Measurements from ENCODE around the gene DLGAP4. TPM values are rescaled to one million over a fixed set of nuclear protein-coding genes. Genes with fewer than 3 reads are reported as not detected.

DLGAP4 gene
- polyA plus RNA-seq, 1 donor (not counting 4 experiments of a cell fraction or from before 2014, with no cell fraction given), result 9.6 TPM

DNA sequence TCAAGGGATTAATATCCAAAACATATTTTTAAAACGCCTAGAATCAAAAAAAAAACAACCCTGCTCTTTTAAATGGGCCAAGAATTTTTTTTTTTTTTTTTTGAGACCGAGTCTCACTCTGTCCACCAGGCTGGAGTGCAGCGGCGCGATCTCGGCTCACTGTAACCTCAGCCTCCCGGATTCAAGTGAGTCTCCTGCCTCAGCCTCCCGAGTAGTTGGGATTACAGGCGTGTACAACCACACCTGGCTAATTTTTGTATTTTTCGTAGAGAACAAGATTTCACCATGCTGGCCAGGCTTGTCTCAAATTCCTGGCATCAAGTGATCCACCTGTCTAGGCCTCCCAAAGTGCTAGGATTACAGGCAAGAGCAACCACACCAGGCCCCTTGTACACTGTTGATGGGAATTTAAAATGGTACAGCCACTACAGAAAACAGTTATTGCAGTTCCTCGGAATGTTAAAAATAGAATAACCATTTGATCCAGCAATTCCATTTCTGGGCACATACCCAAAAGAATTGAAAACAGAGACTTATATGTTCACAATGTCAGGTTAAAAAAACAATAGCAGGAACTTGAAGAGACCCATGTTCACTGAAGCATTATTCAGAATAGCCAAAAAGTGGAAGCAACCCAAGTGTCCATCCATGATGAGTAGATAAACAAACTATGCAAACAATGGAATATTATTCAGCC lies 232.0 kb downstream of the DLGAP4 start:
- dilution Hi-C loops (cut with MboI; ENCODE audit: extremely low pct_ligation_motif_present, low sequenced_read_pairs), result no loop called here
- H3K27ac ChIP-seq (ENCODE audit: control insufficient read depth, insufficient read depth, low read length), result no peak overlapping the region
- no peak for FAIRE-seq

DNA sequence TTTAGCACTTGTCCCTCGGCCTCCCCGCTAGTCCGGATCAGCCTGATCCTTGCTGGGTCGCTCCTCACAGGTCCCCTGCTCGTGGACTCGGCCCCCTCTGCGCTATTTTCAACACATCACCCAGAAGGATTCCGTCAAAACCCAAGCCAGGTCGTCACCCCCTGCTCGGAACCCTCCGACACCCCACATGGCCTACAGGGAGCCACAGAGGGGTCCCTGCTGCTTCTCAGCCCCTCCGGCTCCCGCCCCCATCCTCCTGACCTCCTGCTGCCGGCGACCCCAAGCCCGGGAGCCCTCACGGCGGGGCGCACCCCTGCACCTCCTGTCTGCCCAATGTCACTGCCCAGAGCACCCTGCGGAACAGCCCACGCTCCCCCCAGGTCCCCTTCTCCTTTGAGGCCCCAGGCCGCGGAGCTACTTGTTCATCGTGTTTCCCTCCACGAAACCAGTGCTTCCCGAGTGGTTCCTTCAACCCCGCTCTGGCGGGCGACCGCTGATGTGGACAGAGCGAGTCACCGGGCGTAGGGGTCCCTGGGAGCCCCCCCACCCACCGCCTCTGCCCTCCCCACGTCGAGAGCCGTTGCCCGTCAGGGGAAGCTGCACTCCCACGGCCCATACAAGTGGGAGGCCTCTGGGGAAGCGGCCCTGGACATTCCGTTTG lies 234.5 kb downstream of the DLGAP4 start:
- H3K9me3 ChIP-seq (ENCODE audit: control insufficient read depth, low read depth, low read length), result no peaks in the 10 kb centered on the region
- dilution Hi-C loops (cut with MboI; ENCODE audit: extremely low pct_ligation_motif_present, low sequenced_read_pairs), result no loop called here
- TF ChIP-seq, protein P1, sequence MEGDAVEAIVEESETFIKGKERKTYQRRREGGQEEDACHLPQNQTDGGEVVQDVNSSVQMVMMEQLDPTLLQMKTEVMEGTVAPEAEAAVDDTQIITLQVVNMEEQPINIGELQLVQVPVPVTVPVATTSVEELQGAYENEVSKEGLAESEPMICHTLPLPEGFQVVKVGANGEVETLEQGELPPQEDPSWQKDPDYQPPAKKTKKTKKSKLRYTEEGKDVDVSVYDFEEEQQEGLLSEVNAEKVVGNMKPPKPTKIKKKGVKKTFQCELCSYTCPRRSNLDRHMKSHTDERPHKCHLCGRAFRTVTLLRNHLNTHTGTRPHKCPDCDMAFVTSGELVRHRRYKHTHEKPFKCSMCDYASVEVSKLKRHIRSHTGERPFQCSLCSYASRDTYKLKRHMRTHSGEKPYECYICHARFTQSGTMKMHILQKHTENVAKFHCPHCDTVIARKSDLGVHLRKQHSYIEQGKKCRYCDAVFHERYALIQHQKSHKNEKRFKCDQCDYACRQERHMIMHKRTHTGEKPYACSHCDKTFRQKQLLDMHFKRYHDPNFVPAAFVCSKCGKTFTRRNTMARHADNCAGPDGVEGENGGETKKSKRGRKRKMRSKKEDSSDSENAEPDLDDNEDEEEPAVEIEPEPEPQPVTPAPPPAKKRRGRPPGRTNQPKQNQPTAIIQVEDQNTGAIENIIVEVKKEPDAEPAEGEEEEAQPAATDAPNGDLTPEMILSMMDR (optimal IDR thresholded peaks at IDR 0.05 in 1 of 3, IDR thresholded peaks at IDR 0.05 in 1 of 3, conservative IDR thresholded peaks at IDR 0.05 in 1 of 3; ENCODE audit: extremely low read depth in 1 of 3, insufficient read depth in 2 of 3, low read length in 3 of 3), result no peak
- no peak for TF ChIP-seq EZH2 (IDR thresholded peaks at IDR 0.05; ENCODE audit: low read length)
- H3K4me3 ChIP-seq (ENCODE audit: control insufficient read depth in 2 of 3, extremely low read depth in 1 of 3, insufficient read depth in 2 of 3, low read depth in 1 of 3, low read length in 3 of 3), result no peak overlapping the region
- H3K36me3 ChIP-seq (ENCODE audit: control insufficient read depth in 2 of 2, extremely low read depth in 1 of 2, insufficient read depth in 2 of 2, low read length in 2 of 2), result no peaks in the 10 kb centered on the region
- FAIRE-seq, result no peak
- H3K4me2 ChIP-seq (ENCODE audit: control insufficient read depth, extremely low read depth, insufficient read depth, low read depth, low read length), result no peak overlapping the region
- no peaks in the 10 kb centered on the region for H3K4me1 ChIP-seq (ENCODE audit: control insufficient read depth, extremely low read depth, insufficient read depth, low read length)
- peak overlapping the region; percentile 12 for H2AFZ ChIP-seq (ENCODE audit: control insufficient read depth, low read length)
- H3K27me3 ChIP-seq (ENCODE audit: control insufficient read depth, extremely low read depth, insufficient read depth, low read length), result no peaks in the 10 kb centered on the region
- H3K9ac ChIP-seq (ENCODE audit: control insufficient read depth, extremely low read depth, insufficient read depth, low read length), result no peak overlapping the region
- H3K27ac ChIP-seq (ENCODE audit: control insufficient read depth, insufficient read depth, low read length), result no peak overlapping the region
- H3K9me1 ChIP-seq (ENCODE audit: control insufficient read depth, extremely low read depth, insufficient read depth, low read length), result no peaks in the 10 kb centered on the region
- no peak for DNase-seq (ENCODE audit: low read depth, low spot score)
- H3K79me2 ChIP-seq (ENCODE audit: control insufficient read depth, insufficient read depth, low read length), result no peaks in the 10 kb centered on the region
- no peaks in the 10 kb centered on the region for H4K20me1 ChIP-seq (ENCODE audit: control insufficient read depth, extremely low read depth, insufficient read depth, low read length)

More for the DNA sequence above, 232.0 kb downstream of the DLGAP4 start:
- H3K4me2 ChIP-seq (ENCODE audit: control insufficient read depth, extremely low read depth, insufficient read depth, low read depth, low read length), result no peak overlapping the region
- no peak overlapping the region for H3K4me3 ChIP-seq (ENCODE audit: control insufficient read depth in 2 of 3, extremely low read depth in 1 of 3, insufficient read depth in 2 of 3, low read depth in 1 of 3, low read length in 3 of 3)
- H3K4me1 ChIP-seq (ENCODE audit: control insufficient read depth, extremely low read depth, insufficient read depth, low read length), result no peaks in the 10 kb centered on the region
- TF ChIP-seq, protein P1 (optimal IDR thresholded peaks at IDR 0.05 in 1 of 3, IDR thresholded peaks at IDR 0.05 in 1 of 3, conservative IDR thresholded peaks at IDR 0.05 in 1 of 3; ENCODE audit: extremely low read depth in 1 of 3, insufficient read depth in 2 of 3, low read length in 3 of 3), result no peak
- no peak for TF ChIP-seq EZH2 (IDR thresholded peaks at IDR 0.05; ENCODE audit: low read length)
- no peaks in the 10 kb centered on the region for H3K9me3 ChIP-seq (ENCODE audit: control insufficient read depth, low read depth, low read length)
- no peaks in the 10 kb centered on the region for H4K20me1 ChIP-seq (ENCODE audit: control insufficient read depth, extremely low read depth, insufficient read depth, low read length)
- DNase-seq (ENCODE audit: low read depth, low spot score), result no peak
- H3K27me3 ChIP-seq (ENCODE audit: control insufficient read depth, extremely low read depth, insufficient read depth, low read length), result no peaks in the 10 kb centered on the region
- H3K9me1 ChIP-seq (ENCODE audit: control insufficient read depth, extremely low read depth, insufficient read depth, low read length), result no peaks in the 10 kb centered on the region
- H2AFZ ChIP-seq (ENCODE audit: control insufficient read depth, low read length), result no peak overlapping the region
- H3K36me3 ChIP-seq (ENCODE audit: control insufficient read depth in 2 of 2, extremely low read depth in 1 of 2, insufficient read depth in 2 of 2, low read length in 2 of 2), result no peaks in the 10 kb centered on the region
- H3K9ac ChIP-seq (ENCODE audit: control insufficient read depth, extremely low read depth, insufficient read depth, low read length), result no peak overlapping the region
- no peaks in the 10 kb centered on the region for H3K79me2 ChIP-seq (ENCODE audit: control insufficient read depth, insufficient read depth, low read length)
